Heart right ventricle (tissue), 16 donors: Measurements from ENCODE around the gene GPS1. TPM values are rescaled to one million over a fixed set of nuclear protein-coding genes. Genes with fewer than 3 reads are reported as not detected.

ENCODE experiments used
- ATAC-seq, 8 donors: fragments of 200-7000 bp; cut with Tn5 transposase; one replicate each; pipeline ENCODE4 v1.9.1; 2020; ENCODE audit warnings: mild to moderate bottlenecking in 8 of 8, moderate library complexity in 8 of 8, moderate number of reproducible peaks in 1 of 8
- DNase-seq, 2 donors: peaks; one replicate each; pipeline ENCODE4 v3.0.0-alpha.2; 2020
- H3K27ac ChIP-seq, 10 donors: fragments of 200-600 bp; sonication (generic) in 2 of 10; one replicate each; pipeline versions ENCODE4 v1.5.0 to v1.8.0; 2020 to 2022; ENCODE audit warnings: mild to moderate bottlenecking in 3 of 10
- H3K27me3 ChIP-seq, 7 donors: fragments of 200-600 bp; one replicate each; pipeline ENCODE4 v1.8.0; 2021 to 2022; ENCODE audit warnings: mild to moderate bottlenecking in 2 of 7
- H3K36me3 ChIP-seq, 9 donors: fragments of 200-600 bp; sonication (generic) in 1 of 9; one replicate each; pipeline versions ENCODE4 v1.5.0 to v1.8.0; 2020 to 2022; ENCODE audit warnings: mild to moderate bottlenecking in 2 of 9
- H3K4me1 ChIP-seq, 9 donors: fragments of 200-600 bp; sonication (generic) in 1 of 9; one replicate each; pipeline versions ENCODE4 v1.5.0 to v1.8.0; 2020 to 2022; ENCODE audit warnings: mild to moderate bottlenecking in 4 of 9
- H3K4me3 ChIP-seq, 10 donors: fragments of 200-600 bp; sonication (generic) in 2 of 10; one replicate each; pipeline versions ENCODE4 v1.5.0 to v1.8.0; 2020 to 2022; ENCODE audit warnings: mild to moderate bottlenecking in 7 of 10, moderate library complexity in 2 of 10
- H3K9me3 ChIP-seq, 11 donors: fragments of 200-600 bp in 10 of 11; sonication (generic) in 2 of 11; one replicate each; pipeline versions ENCODE4 v1.5.0 to v1.8.0; 2013 to 2022; ENCODE audit warnings: mild to moderate bottlenecking in 2 of 11, control low read depth in 1 of 11, moderate library complexity in 1 of 11
- CTCF ChIP-seq, 9 donors: fragments of 200-600 bp; sonication (generic) in 2 of 9; IDR thresholded peaks; one replicate each; pipeline versions ENCODE4 v1.5.0 to v1.8.0; 2021 to 2022; ENCODE audit warnings: antibody characterized with exemption in 9 of 9, mild to moderate bottlenecking in 5 of 9, moderate library complexity in 1 of 9
- WGBS, 2 donors: extraction: QIAGEN DNeasy Blood & Tissue Kit; methylation state at CpG; one replicate each; pipeline ENCODE4 v1.1.7; 2013; ENCODE audit warnings: inconsistent platforms in 1 of 2; 5-methylcytosine and 5-hydroxymethylcytosine counted together
- intact Hi-C, 10 donors: fragments of 100-400 bp; cut with DNase I; formaldehyde crosslinking; loops; one replicate each; pipeline versions ENCODE4 v1.11.1 to v1.14.2; 2022
- long read RNA-seq, 3 donors: library from polyadenylated mRNA; unstranded; transcript quantifications; one replicate each; pipeline ENCODE4 v2.0.0, GENCODE V29; 2020 to 2021
- polyA plus RNA-seq, 2 donors: library from polyadenylated mRNA; stranded (reverse); fragments of 200-250 nt; gene quantifications; one replicate each; pipeline ENCODE4 v1.2.3, GENCODE V29; 2013
- total RNA-seq, 10 donors: library from RNA; stranded (reverse); fragmentation: NEBNext Ultra II Directional in 3 of 10; extraction: Animal tissue kit (Norgen Biotek cat#: 25700) in 3 of 10; gene quantifications; one replicate each; pipeline versions ENCODE4 v1.2.1 to v1.2.4, GENCODE V29; 2021 to 2023
- donor health status: Arrhythmogenic right ventricular cardiomyopathy.
- donor health status: ischemic (EF 13 %, LVEDD 7.1; RV severe dilation, severe dysfunction).
- donor health status: healthy with polysubstance abuse.
- donor health status: DM: no; HTN: yes; CAD: no.
- donor health status: DM: no; HTN: no; CAD: no.
- donor health status: ischemic (EF 25% LVEDD 6.9; RV normal size, moderate dysfunction).
- donor health status: ischemic (EF 25% LVEDD 5.7; RV mildly dilated, moderate dysfunction).
- donor health status: healthy.
- donor health status: DM: yes; HTN: yes; CAD: no.
- donor health status: Ischemic cardiomyopathy.
- donor health status: ischemic (EF 35%, LVEDD 5.7; RV mildly dilated, moderate dysfunction).
- donor health status: nonischemic (EF 11% LVEDD 7.7; RV severe dilation, severe dysfunction).
- donor health status: DM: yes; HTN: yes; CAD: no.
- donor health status: PGD.
- donor health status: ischemic (EF 29% LVEDD 5.4; RV normal size, mild dysfunction).
- donor health status: nonischemic (EF 23%, LVEDD 6.1; RV moderate dilation, normal function).

The GPS1 gene
- 10 to 100 TPM; 68.9 to 96.6 (median 80.6) TPM for total RNA-seq
- polyA plus RNA-seq = 100 to 1,000 TPM; 102 to 183 TPM
- long read RNA-seq, donor 1, transcript GPS1-226 (13 exons, 1,839 nt) = minor isoform, 25 of 212 reads
- long read RNA-seq, donor 1, transcript GPS1-201 (13 exons, 1,842 nt) = minor isoform, 26 of 212 reads
- long read RNA-seq, donor 1, transcript GPS1-228 (13 exons, 1,825 nt) = minor isoform, 5 of 212 reads
- long read RNA-seq, donor 1, transcript GPS1-208 (13 exons, 1,874 nt) = major isoform, 105 of 212 reads
- long read RNA-seq, donor 1, partial matches to known transcripts = 23 of 212 reads
- long read RNA-seq, donor 1, other reads (novel, unspliced or antisense) = 21 of 212 reads
- long read RNA-seq, donor 2, transcript GPS1-208 (13 exons, 1,874 nt) = major isoform, 111 of 219 reads
- long read RNA-seq, donor 2, transcript GPS1-201 (13 exons, 1,842 nt) = minor isoform, 23 of 219 reads
- long read RNA-seq, donor 2, transcript GPS1-226 (13 exons, 1,839 nt) = minor isoform, 27 of 219 reads
- long read RNA-seq, donor 2, transcript GPS1-202 (14 exons, 1,949 nt) = minor isoform, 7 of 219 reads
- long read RNA-seq, donor 2, partial matches to known transcripts = 21 of 219 reads
- long read RNA-seq, donor 2, other reads (novel, unspliced or antisense) = 23 of 219 reads
- long read RNA-seq, donor 3, transcript GPS1-228 (13 exons, 1,825 nt) = minor isoform, 8 of 449 reads
- long read RNA-seq, donor 3, transcript GPS1-226 (13 exons, 1,839 nt) = minor isoform, 34 of 449 reads
- long read RNA-seq, donor 3, transcript GPS1-208 (13 exons, 1,874 nt) = major isoform, 268 of 449 reads
- long read RNA-seq, donor 3, transcript GPS1-201 (13 exons, 1,842 nt) = minor isoform, 53 of 449 reads
- long read RNA-seq, donor 3, partial matches to known transcripts = 29 of 449 reads
- long read RNA-seq, donor 3, other reads (novel, unspliced or antisense) = 49 of 449 reads

GRCh38 chr17:82051776-82052637, at the start of gene GPS1, which contains the start of gene RFNG:
Gene GPS1 (plus strand): TSS chr17:82051898. CDS start chr17:82051932, 34 bp downstream.
Gene RFNG (minus strand): TSS chr17:82051811. CDS start chr17:82051766, 45 bp downstream.
- peak; percentile 69 to 84 for DNase-seq
- H3K4me1 ChIP-seq = peaks cover 12 to 39% (median 28%) of the 10 kb centered on the region in 9 donors
- no peak for TF ChIP-seq CTCF (IDR thresholded peaks at IDR 0.05)
- peak within 1 kb of the TSS in 9 of 10 donors; percentile 15 to 85 (median 71) for H3K27ac ChIP-seq
- H3K36me3 ChIP-seq = peaks cover 3 to 72% (median 19%) of the 10 kb centered on the region in 9 donors
- intact Hi-C loops = loop anchor here in 1 of 10 donors (5.0 kb wide), 1 partner anchor 45 kb away; the partner anchor contains the start of gene FASN
- no peaks in the 10 kb centered on the region for H3K9me3 ChIP-seq
- no peaks in the 10 kb centered on the region for H3K27me3 ChIP-seq
- WGBS, 2 donors = 1% methylated on average over 78 to 94 of the region's 94 CpGs
- H3K4me3 ChIP-seq = peak within 1 kb of the TSS; percentile 73 to 97 (median 84)
- peak; percentile 27 to 82 (median 70) for ATAC-seq

- no peak overlapping the region for H3K4me3 ChIP-seq
- no peaks in the 10 kb centered on the region for H3K36me3 ChIP-seq
- no peak for TF ChIP-seq CTCF (IDR thresholded peaks at IDR 0.05)
- ATAC-seq (peak in 6 of 8 donors; percentile 13 to 69 (median 33)), DNase-seq (peak; percentile 48 to 58)
- intact Hi-C loops = no loop called here
- H3K9me3 ChIP-seq = no peaks in the 10 kb centered on the region
- peak overlapping the region in 4 of 10 donors; percentile 3 to 26 (median 16) for H3K27ac ChIP-seq
- H3K4me1 ChIP-seq = peaks cover 7 to 46% (median 33%) of the 10 kb centered on the region in 9 donors
- H3K27me3 ChIP-seq = no peaks in the 10 kb centered on the region
- 64 to 65% methylated on average over 53 of the region's 53 CpGs for whole genome bisulfite sequencing, 2 donors
Measured at GRCh38 chr17:82003411-82004381, 48.0 kb upstream of the GPS1 start.

GRCh38 chr17:82004517-82005455, 46.9 kb upstream of the GPS1 start:
- no peak for TF ChIP-seq CTCF (IDR thresholded peaks at IDR 0.05)
- H3K36me3 ChIP-seq = no peaks in the 10 kb centered on the region
- H3K4me1 ChIP-seq = peaks cover 10 to 56% (median 33%) of the 10 kb centered on the region in 9 donors
- DNase-seq (no peak), ATAC-seq (no peak)
- H3K27me3 ChIP-seq = no peaks in the 10 kb centered on the region
- no peak overlapping the region for H3K27ac ChIP-seq
- no peaks in the 10 kb centered on the region for H3K9me3 ChIP-seq
- H3K4me3 ChIP-seq = no peak overlapping the region
- intact Hi-C loops = loop anchor here in 1 of 10 donors (5.0 kb wide), 1 partner anchor 37 kb away; no protein-coding TSS in a partner anchor
- WGBS, 2 donors = 89% methylated on average over 41 of the region's 41 CpGs
